GM15510 (cell line): Measurements from ENCODE around the gene GNA12.

Experiments used
- POLR2A ChIP-seq: IDR thresholded peaks from 3 replicates; pipeline ENCODE4 v1.6.1; 2011; ENCODE audit warnings: borderline replicate concordance; ENCODE audit not compliant: insufficient read length; ENCODE audit errors: extremely low read depth

The GNA12 gene

DNA sequence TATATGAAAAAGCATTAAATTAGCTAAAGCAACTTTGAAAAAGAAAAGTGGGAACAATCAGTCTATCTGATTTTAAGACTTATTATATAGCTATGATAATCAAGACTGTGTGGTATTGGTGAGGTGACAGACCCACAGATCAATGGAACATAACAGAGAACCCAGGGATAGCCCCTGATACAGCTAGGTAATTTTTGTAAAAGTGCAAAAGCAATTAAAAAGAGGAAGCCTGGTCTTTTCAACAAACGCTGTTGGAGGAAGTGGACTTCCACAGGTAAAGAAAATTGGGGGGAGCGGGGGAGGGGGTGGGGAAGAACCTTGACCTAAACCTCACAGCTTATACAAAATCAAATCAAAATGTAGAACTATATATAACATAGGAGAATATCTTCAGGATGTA lies 45.4 kb downstream of the GNA12 start:
- TF ChIP-seq POLR2A, result no peak

- TF ChIP-seq POLR2A, result no peak
Observed at GRCh38 chr7:2796358-2797352, 47.5 kb downstream of the GNA12 start.

DNA sequence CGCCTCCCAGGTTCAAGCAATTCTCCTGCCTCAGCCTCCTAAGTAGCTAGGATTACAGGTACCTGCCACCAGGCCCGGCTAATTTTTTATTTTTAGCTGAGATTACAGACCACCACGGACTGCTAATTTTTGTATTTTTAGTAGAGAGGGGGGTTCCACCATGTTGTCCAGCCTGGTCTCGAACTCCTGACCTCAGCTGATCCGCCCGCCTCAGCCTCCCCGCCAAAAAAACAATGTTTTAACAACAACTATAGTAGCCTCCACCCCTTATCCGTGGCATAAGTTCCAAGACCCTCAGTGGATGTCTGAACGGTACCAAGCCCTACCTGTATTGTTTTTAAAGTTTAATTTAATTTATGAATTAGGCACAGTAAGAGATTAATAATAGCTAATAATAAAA lies 48.2 kb downstream of the GNA12 start:
- no peak for TF ChIP-seq POLR2A

- TF ChIP-seq POLR2A, result no peak
Observed at GRCh38 chr7:2794836-2795636, 49.1 kb downstream of the GNA12 start.

DNA sequence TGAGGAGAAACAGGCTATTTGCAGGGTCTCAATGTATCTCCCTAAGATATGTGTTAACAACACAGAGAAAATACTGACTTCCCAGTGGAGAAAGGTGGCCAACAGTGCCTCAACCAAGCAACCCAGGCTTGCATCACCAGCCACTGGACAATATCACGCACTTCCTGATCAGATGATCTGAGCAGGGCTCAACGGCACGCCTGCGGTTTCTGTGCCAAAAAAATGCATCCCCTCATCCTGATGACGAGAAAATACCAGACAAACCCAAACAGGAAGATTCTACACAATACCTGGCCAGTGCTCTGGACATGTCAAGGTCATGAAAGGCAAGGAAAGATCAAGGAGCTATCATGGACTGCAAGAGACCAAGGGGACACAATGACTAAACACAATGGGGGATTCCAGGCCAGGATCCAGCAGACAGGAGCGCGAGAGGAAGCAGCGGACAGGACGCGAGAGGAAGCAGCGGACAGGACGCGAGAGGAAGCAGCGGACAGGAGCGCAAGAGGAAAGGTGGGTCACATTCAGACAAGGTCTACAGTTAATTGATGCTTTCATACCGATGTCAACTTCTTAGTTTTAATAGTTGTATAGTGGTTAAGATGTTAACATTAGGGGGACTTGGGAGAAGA lies 51.1 kb downstream of the GNA12 start:
- TF ChIP-seq POLR2A, result no peak

DNA sequence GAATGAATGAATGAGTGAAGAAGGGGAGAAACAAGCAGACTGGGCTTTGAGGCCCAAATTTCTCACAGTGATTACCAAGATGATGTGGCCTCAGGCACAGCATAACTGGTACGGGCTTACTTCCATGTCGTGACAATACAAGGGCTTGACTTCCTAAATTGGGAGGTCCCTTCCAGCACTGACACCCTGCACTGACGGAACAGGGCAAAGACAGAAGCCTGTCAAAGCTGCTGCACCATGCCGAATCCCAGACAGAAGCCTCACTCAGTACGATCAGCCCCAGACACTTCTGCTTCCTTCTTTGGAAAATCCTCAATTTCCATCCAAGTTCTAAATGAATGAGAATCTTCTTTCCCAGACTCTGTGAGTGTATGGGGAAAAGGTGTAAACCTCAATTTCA lies 51.9 kb downstream of the GNA12 start:
- no peak for TF ChIP-seq POLR2A

DNA sequence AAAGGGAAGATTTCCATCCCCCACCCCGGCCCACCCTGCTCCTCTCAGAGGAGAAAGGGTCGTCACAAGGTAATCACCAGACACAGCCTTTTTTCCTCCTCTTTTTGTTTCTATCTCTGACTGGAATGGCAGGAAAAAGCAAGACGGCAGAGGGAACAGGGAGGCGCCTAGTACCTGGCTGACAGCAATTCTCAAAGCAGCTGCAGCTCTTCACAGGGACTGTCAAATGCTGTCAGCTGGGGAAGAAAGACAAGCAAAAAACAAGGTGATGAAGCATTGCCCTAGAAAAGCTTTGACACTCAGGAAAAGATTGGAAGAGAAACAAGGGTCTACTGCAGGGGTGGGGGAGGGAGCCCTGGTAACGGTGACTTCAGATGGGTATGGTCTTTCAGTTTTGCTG lies 52.7 kb downstream of the GNA12 start:
- no peak for TF ChIP-seq POLR2A

- no peak for TF ChIP-seq POLR2A
Observed at GRCh38 chr7:2787251-2787951, 56.7 kb downstream of the GNA12 start.

- no peak for TF ChIP-seq POLR2A
Observed at GRCh38 chr7:2786607-2787116, 57.4 kb downstream of the GNA12 start.

- TF ChIP-seq POLR2A, result no peak
Observed at GRCh38 chr7:2785071-2785500, 59.0 kb downstream of the GNA12 start.

DNA sequence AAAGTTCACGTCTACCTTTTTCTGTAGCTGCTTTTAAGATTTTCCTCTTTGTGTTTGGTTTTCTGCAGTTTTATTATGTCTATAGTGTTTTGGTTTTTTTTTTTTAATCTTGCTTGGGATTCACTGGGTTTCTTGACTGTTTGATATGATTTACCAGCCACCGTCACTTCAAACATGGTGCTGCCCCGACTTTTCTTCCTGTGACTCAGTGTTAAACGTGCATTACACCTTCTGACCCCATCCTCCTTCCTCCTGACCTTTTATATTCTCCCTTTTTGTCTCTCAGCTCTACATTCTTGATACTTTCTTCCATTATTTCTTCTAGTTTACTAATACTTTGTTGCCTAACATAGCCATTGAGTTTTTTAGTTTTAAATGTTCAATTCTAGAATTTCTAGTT lies 61.5 kb downstream of the GNA12 start:
- no peak for TF ChIP-seq POLR2A

- TF ChIP-seq POLR2A, result no peak
Observed at GRCh38 chr7:2782121-2782520, 62.0 kb downstream of the GNA12 start.

- TF ChIP-seq POLR2A, result no peak
Observed at GRCh38 chr7:2781636-2782035, 62.5 kb downstream of the GNA12 start.

DNA sequence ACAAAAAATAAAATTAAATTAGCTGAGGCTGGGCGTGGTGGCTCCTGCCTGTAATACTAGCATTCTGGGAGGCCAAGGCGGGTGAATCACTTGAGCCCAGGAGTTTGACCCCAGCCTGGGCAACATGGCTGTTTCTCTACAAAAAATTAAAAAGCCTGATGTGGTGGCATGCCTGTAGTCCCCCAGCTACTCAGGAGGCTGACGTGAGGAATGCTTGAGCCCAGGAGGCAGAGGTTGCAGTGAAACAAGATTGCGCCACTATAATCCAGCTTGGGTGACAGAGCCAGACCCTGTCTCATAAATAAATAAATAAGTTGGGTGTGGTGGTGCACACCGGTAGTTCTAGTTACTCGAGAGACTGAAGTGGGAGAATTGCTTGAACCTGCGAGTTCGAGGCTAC lies 65.1 kb downstream of the GNA12 start:
- TF ChIP-seq POLR2A, result no peak
